Chondrocyte (in vitro differentiated cells): ENCODE results near the gene CCR9. TPM values are rescaled to one million over a fixed set of nuclear protein-coding genes. Genes with fewer than 3 reads are reported as not detected.

Experiments used
- DNase-seq: peaks from one replicate; pipeline ENCODE4 v3.0.0; 2021; ENCODE audit warnings: mixed read lengths, low spot score
- H3K27ac Mint-ChIP-seq: one replicate; pipeline ENCODE4 v1.8.0; 2021; ENCODE audit warnings: mild to moderate bottlenecking, moderate library complexity, mixed read lengths; ENCODE audit not compliant: unreplicated experiment
- H3K27me3 Mint-ChIP-seq: 2 replicates; pipeline ENCODE4 v1.8.0; 2021; ENCODE audit warnings: low read depth, mixed read lengths
- H3K36me3 Mint-ChIP-seq: 2 replicates; pipeline ENCODE4 v1.8.0; 2021; ENCODE audit warnings: low read depth, mixed read lengths
- H3K4me1 Mint-ChIP-seq: 2 replicates; pipeline ENCODE4 v1.8.0; 2021; ENCODE audit warnings: low read depth, mild to moderate bottlenecking, mixed read lengths
- H3K4me3 Mint-ChIP-seq: one replicate; pipeline ENCODE4 v1.8.0; 2021; ENCODE audit warnings: mild to moderate bottlenecking, moderate library complexity, mixed read lengths; ENCODE audit not compliant: unreplicated experiment
- H3K9me3 Mint-ChIP-seq: 2 replicates; pipeline ENCODE4 v1.8.0; 2021; ENCODE audit warnings: low read depth, mixed read lengths
- CTCF ChIP-seq: fragments of 200-600 bp; sonication (generic); IDR thresholded peaks from 2 replicates; pipeline ENCODE4 v1.5.0; 2021; ENCODE audit warnings: antibody characterized with exemption, mild to moderate bottlenecking, moderate library complexity
- total RNA-seq: library from RNA; stranded (reverse); gene quantifications from 3 replicates; pipeline ENCODE4 v1.2.1, GENCODE V29; 2021

Gene CCR9
- total RNA-seq, 1 donor from 2014 or later: not detected

GRCh38 chr3:45922950-45923590 is 36.7 kb downstream of the CCR9 start:
- DNase-seq: no peak
- Mint-ChIP-seq H3K27me3 (no peaks in the 10 kb centered on the region), H3K36me3 (peaks cover 30% of the 10 kb centered on the region), H3K4me1 (peaks cover 5% of the 10 kb centered on the region), H3K27ac (no peak overlapping the region), H3K9me3 (no peaks in the 10 kb centered on the region), H3K4me3 (no peak overlapping the region)
- no peak for TF ChIP-seq CTCF

GRCh38 chr3:45923755-45924154 is 37.4 kb downstream of the CCR9 start:
- Mint-ChIP-seq H3K9me3 (no peaks in the 10 kb centered on the region), H3K4me1 (peaks cover 11% of the 10 kb centered on the region), H3K36me3 (peaks cover 29% of the 10 kb centered on the region), H3K27me3 (no peaks in the 10 kb centered on the region), H3K4me3 (no peak overlapping the region), H3K27ac (no peak overlapping the region)
- no peak for TF ChIP-seq CTCF
- no peak for DNase-seq

GRCh38 chr3:45927881-45928280 is 41.5 kb downstream of the CCR9 start:
- Mint-ChIP-seq H3K36me3 (peaks cover 32% of the 10 kb centered on the region), H3K4me1 (peaks cover 13% of the 10 kb centered on the region), H3K27ac (no peak overlapping the region), H3K4me3 (no peak overlapping the region), H3K27me3 (no peaks in the 10 kb centered on the region), H3K9me3 (no peaks in the 10 kb centered on the region)
- no peak for TF ChIP-seq CTCF
- DNase-seq: no peak

GRCh38 chr3:45929042-45929679 is 42.8 kb downstream of the CCR9 start:
- Mint-ChIP-seq H3K4me1 (peaks cover 13% of the 10 kb centered on the region), H3K27ac (no peak overlapping the region), H3K9me3 (no peaks in the 10 kb centered on the region), H3K27me3 (no peaks in the 10 kb centered on the region), H3K36me3 (peaks cover 31% of the 10 kb centered on the region), H3K4me3 (no peak overlapping the region)
- TF ChIP-seq CTCF: peak; percentile 83
- no peak for DNase-seq

- H3K27ac Mint-ChIP-seq: no peak overlapping the region
- H3K36me3 Mint-ChIP-seq: peaks cover 40% of the 10 kb centered on the region
- H3K27me3 Mint-ChIP-seq: no peaks in the 10 kb centered on the region
- TF ChIP-seq CTCF: no peak
- no peak for DNase-seq
- peaks cover 13% of the 10 kb centered on the region for H3K4me1 Mint-ChIP-seq
- no peak overlapping the region for H3K4me3 Mint-ChIP-seq
- H3K9me3 Mint-ChIP-seq: no peaks in the 10 kb centered on the region
Measured at GRCh38 chr3:45931496-45931895, 45.2 kb downstream of the CCR9 start.
